Hematopoietic multipotent progenitor cell treated with erythropoietin and hydrocortisone succinate and interleukin-3 and kit ligand, for 17 days (in vitro differentiated cells): ENCODE measurements around the gene AKAP7.
"Not testable (repeated sequence)": the region's sequence is repeated elsewhere in the genome, so short reads cannot be mapped to it uniquely, and the experiment has no call there.

Experiments
- DNase-seq: peaks from one replicate; pipeline ENCODE4 v3.0.0-alpha.2; 2015; ENCODE audit warnings: low spot score

Gene AKAP7

GRCh38 chr6:131293472-131293911 is 158.2 kb downstream of the AKAP7 start:
- DNase-seq: no peak

GRCh38 chr6:131295081-131295480 is 159.8 kb downstream of the AKAP7 start:
- DNase-seq: no peak

DNA sequence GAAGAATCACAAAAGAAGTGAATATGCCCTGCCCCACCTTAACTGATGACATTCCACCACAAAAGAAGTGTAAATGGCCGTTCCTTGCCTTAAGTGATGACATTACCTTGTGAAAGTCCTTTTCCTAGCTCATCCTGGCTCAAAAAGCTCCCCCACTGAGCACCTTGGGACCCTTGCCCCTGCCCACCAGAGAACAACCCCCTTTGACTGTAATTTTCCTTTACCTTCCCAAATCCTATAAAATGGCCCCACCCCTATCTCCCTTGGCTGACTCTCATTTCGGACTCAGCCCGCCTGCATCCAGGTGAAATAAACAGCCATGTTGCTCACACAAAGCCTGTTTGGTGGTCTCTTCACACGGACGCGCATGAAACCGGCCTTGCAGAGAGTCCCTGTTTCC is 165.6 kb downstream of the AKAP7 start:
- not testable (repeated sequence) for DNase-seq

- no peak for DNase-seq
Observed at GRCh38 chr6:131303338-131303930, 168.2 kb downstream of the AKAP7 start.

DNA sequence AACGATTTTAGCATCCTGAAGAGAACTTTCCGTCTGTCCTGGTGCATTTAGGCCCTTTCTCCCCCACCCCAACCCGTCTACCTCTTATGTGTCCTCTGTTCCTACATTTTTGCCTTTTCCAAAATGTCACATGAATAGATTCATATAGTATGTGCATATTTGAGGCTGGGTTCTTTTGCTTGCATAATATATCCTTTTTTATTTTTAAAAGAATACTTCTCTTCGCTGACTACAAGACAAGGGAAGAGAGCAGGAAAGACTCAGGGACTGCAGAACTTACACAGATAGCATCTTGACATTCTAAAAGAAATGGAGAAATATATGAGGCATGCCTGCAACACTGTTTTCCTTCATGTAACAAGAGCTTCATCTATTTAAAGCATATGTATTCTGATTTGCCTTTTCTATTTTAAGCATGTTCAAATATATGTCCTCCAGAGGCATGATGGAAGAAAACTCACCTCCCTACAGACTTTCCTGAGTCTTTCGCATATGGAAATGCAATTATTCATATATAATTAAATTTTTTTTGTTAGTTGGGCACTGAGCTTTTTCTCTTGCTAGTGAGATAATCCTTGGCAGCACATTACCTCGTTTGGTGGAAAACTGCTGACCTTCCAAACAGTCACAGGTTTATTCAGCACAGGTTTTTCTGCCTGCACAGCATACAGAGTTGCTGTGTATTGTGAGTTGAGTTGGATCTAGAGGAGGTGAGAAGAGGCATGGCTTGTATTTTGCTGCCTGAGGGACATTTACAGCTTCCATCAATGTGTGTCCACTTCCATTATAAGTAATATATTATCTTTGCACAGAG is 170.0 kb downstream of the AKAP7 start:
- no peak for DNase-seq

DNA sequence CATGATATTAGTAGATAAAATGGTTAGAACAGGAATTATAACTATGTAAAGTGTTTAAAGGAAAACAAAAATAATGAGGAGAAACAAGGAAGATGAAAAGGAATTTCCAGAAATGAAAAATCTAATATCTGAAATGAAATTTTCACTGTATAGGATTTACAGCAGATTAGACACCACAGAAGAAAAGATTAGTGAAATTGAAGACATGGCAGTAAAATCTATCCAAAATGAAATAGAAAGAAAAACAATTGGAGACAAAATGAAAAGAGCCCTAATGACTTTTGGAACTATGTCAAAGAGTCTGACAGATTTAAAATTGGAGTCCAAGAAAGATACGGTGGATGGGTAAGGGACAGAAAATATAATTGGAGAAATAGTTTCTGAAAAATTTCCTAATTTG is 174.2 kb downstream of the AKAP7 start:
- no peak for DNase-seq

GRCh38 chr6:131314838-131315237 is 179.6 kb downstream of the AKAP7 start:
- DNase-seq: no peak

DNA sequence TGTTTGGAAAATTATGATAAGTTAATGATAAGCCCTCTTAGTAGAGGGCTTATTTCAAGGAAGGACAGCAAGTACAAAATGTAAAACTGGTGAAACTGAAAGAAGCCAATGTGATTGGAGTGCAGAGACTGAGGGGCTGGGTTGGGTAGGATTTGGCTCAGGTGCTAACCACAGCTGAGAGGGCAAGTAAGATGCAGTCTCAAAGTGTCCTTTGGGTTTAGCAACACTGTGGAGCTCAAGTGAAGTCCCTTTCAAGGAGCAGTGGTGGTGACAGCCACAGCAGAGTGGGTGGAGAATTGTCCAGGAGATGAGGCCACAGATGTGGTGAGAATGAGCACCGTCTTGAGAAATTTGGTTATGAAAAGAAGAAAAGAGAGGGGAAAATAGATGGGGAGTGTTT is 181.4 kb downstream of the AKAP7 start:
- DNase-seq: no peak

DNA sequence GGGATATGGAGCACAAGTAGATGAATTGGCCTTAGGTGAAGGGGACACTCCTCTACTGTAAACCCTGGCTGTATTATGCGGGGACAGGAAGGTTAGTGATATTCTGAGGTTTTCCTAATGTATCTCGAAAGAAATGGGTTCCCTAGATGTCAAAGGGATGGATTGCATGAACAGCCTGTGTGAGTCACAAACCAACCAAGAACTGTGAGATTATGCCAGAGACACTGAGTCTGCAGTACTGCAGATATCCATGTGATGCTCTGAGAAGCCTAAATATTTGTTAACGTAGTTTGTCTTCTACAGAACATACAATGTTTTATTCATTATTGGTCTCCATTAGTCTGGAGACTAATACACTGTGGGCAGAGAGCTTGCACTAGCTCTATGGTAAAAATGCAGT is 182.2 kb downstream of the AKAP7 start:
- DNase-seq: no peak

- DNase-seq: no peak
Observed at GRCh38 chr6:131321589-131321988, 186.3 kb downstream of the AKAP7 start.

- DNase-seq: no peak
Observed at GRCh38 chr6:131322125-131322524, 186.9 kb downstream of the AKAP7 start.

- not testable (repeated sequence) for DNase-seq
Observed at GRCh38 chr6:131325669-131326068, 190.4 kb downstream of the AKAP7 start.

DNA sequence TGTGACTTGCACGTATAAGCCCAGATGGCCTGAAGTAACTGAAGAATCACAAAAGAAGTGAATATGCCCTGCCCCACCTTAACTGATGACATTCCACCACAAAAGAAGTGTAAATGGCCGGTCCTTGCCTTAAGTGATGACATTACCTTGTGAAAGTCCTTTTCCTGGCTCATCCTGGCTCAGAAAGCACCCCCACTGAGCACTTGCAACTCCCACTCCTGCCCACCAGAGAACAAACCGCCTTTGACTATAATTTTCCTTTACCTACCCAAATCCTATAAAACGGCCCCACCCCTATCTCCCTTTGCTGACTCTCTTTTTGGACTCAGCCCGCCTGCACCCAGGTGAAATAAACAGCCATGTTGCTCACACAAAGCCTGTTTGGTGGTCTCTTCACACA is 193.5 kb downstream of the AKAP7 start:
- not testable (repeated sequence) for DNase-seq

- DNase-seq: no peak
Observed at GRCh38 chr6:131331151-131331550, 195.9 kb downstream of the AKAP7 start.

DNA sequence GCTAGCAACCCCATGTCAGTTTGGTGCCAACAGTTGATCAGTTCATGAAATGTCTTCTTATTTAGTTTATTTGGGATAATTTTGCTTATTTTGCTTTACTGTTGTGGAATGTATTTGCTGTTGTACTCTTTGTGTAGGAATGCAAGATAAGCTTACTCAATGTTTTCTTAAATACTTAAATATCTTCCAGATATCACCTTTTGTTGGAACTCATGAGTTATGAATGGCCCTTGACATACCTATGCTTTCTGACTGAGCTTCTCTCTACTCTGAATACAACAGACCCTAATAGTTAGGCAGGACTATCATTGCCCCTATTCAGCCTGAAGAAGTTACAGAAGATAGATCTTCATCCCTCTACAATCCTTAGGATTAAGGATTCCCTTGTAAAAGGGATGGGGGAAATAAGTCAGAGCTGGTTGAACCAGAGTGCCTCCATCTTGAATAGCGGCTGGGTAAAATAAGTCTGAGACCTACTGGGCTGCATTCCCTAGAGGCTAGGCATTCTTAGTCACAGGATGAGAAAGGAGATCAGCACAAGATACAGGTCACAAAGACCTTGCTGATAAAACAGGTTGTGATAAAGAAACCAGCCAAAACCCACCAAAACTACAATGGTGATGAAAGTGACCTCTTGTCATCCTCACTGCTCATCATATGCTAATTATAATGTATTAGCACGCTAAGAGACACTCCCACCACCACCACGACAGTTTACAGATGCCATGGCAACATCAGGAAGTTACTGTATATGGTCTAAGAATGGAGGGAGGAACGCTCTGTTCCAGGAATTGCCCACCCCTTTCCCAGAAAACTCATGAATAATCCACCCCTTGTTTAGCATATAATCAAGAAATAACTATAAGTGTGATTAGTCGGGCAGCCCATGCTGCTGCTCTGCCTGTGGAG is 196.9 kb downstream of the AKAP7 start:
- DNase-seq: no peak
